ENCODE measurements around the gene LPCAT1.
"Not testable (repeated sequence)": the region's sequence is repeated elsewhere in the genome, so short reads cannot be mapped to it uniquely, and the experiment has no call there.

The LPCAT1 gene

GRCh38 chr5:1462358-1462757 is 61.4 kb downstream of the LPCAT1 start:
- no peak for DNase-seq

GRCh38 chr5:1461396-1461795 is 62.4 kb downstream of the LPCAT1 start:
- DNase-seq = no peak

GRCh38 chr5:1460054-1460682 is 63.6 kb downstream of the LPCAT1 start:
- no peak for DNase-seq

GRCh38 chr5:1459435-1459834 is 64.3 kb downstream of the LPCAT1 start:
- not testable (repeated sequence) for DNase-seq

- not testable (repeated sequence) for DNase-seq
Observed at GRCh38 chr5:1456110-1456881, 67.5 kb downstream of the LPCAT1 start.

- DNase-seq = no peak
Observed at GRCh38 chr5:1453613-1454012, 70.1 kb downstream of the LPCAT1 start.

- DNase-seq = no peak
Observed at GRCh38 chr5:1449081-1449630, 74.6 kb downstream of the LPCAT1 start.

GRCh38 chr5:1448511-1449011 is 75.2 kb downstream of the LPCAT1 start:
- DNase-seq = no peak

- DNase-seq = no peak
Observed at GRCh38 chr5:1447671-1448361, 75.9 kb downstream of the LPCAT1 start.

- no peak for DNase-seq
Observed at GRCh38 chr5:1446602-1447343, 77.0 kb downstream of the LPCAT1 start.

GRCh38 chr5:1445689-1446601 is 77.8 kb downstream of the LPCAT1 start:
- peak in 1 of 2 experiments; percentile 35 for DNase-seq

- peak in 1 of 2 experiments; percentile 59 for DNase-seq
Observed at GRCh38 chr5:1445313-1445688, 78.5 kb downstream of the LPCAT1 start, which contains the start of gene SLC6A3. Gene SLC6A3, minus strand, starts transcription at chr5:1445440. Its CDS starts 2,243 bp downstream, at chr5:1443197.

GRCh38 chr5:1444361-1445189 is 79.2 kb downstream of the LPCAT1 start:
- peak in 1 of 2 experiments; percentile 11 for DNase-seq

- DNase-seq = no peak
Observed at GRCh38 chr5:1443991-1444360, 79.8 kb downstream of the LPCAT1 start.

- DNase-seq = peak in 1 of 2 experiments; percentile 28
Observed at GRCh38 chr5:1443171-1443570, 80.6 kb downstream of the LPCAT1 start.

- DNase-seq = no peak
Observed at GRCh38 chr5:1442222-1443145, 81.3 kb downstream of the LPCAT1 start.

- no peak for DNase-seq
Observed at GRCh38 chr5:1441166-1441865, 82.4 kb downstream of the LPCAT1 start.

GRCh38 chr5:1440098-1440493 is 83.7 kb downstream of the LPCAT1 start:
- no peak for DNase-seq

Data from NCI-H526 (cell line).